Caco-2 (cell line): ENCODE results near the gene FUCA2. TPM values are rescaled to one million over a fixed set of nuclear protein-coding genes. Genes with fewer than 3 reads are reported as not detected.

Experiments used
- BruUV-seq: library from RNA; stranded (reverse); fragments of 400-500 nt; replicated peaks from 2 replicates; lab custom pipeline; 2021; lab: Mats Ljungman, UMichigan
- CTCF ChIA-PET: fragments of 300-600 bp; sonication (Branson Sonifier 250); formaldehyde crosslinking; loops from one replicate; lab custom pipeline; 2022; ENCODE audit warnings: antibody characterized with exemption; lab: Charles Lee
- POLR2A ChIA-PET: fragments of 300-600 bp; sonication (Branson Sonifier 250); formaldehyde crosslinking; loops from one replicate; lab custom pipeline; 2022; ENCODE audit warnings: antibody characterized with exemption; lab: Charles Lee
- DNase-seq, 2 experiments: peaks; one replicate each; pipeline versions ENCODE4 v3.0.0 to v3.0.0-alpha.2; 2020 to 2022
- H3K27me3 ChIP-seq: replicated peaks from 2 replicates; pipeline ENCODE4 v1.6.0; 2011; ENCODE audit warnings: low read length; ENCODE audit not compliant: control insufficient read depth, insufficient read depth
- H3K36me3 ChIP-seq: 2 replicates; pipeline ENCODE4 v1.5.1; 2011; ENCODE audit warnings: low read length; ENCODE audit not compliant: control insufficient read depth, insufficient read depth
- H3K4me1 ChIP-seq: fragments of 250-450 bp; sonication (Bioruptor Pico); 2 replicates; pipeline ENCODE4 v1.5.1; 2020; ENCODE audit warnings: mild to moderate bottlenecking
- H3K4me3 ChIP-seq: 2 replicates; pipeline ENCODE4 v1.5.1; 2011; ENCODE audit warnings: low read depth, mild to moderate bottlenecking, control low read depth, low read length
- H3K9me3 ChIP-seq: fragments of 250-450 bp; sonication (Bioruptor Pico); 2 replicates; pipeline ENCODE4 v1.5.1; 2020; ENCODE audit warnings: mild to moderate bottlenecking, moderate library complexity
- H3K27ac Mint-ChIP-seq: one replicate; pipeline ENCODE4 v1.8.0; 2022; ENCODE audit warnings: mixed read lengths; ENCODE audit not compliant: unreplicated experiment
- H3K27me3 Mint-ChIP-seq: one replicate; pipeline ENCODE4 v1.8.0; 2022; ENCODE audit warnings: mixed read lengths; ENCODE audit not compliant: insufficient read depth, unreplicated experiment
- H3K36me3 Mint-ChIP-seq: one replicate; pipeline ENCODE4 v1.8.0; 2022; ENCODE audit warnings: mild to moderate bottlenecking, mixed read lengths; ENCODE audit not compliant: insufficient read depth, unreplicated experiment
- H3K4me1 Mint-ChIP-seq: one replicate; pipeline ENCODE4 v1.8.0; 2022; ENCODE audit warnings: low read depth, mixed read lengths; ENCODE audit not compliant: unreplicated experiment
- H3K4me3 Mint-ChIP-seq: one replicate; pipeline ENCODE4 v1.8.0; 2022; ENCODE audit warnings: mild to moderate bottlenecking, moderate library complexity, mixed read lengths; ENCODE audit not compliant: unreplicated experiment
- H3K9me3 Mint-ChIP-seq: one replicate; pipeline ENCODE4 v1.8.0; 2022; ENCODE audit warnings: mixed read lengths; ENCODE audit not compliant: unreplicated experiment
- intact Hi-C: fragments of 100-400 bp; cut with micrococcal nuclease; formaldehyde crosslinking; loops from one replicate; pipeline ENCODE4 v1.10.0; 2022; ENCODE audit not compliant: unreplicated experiment
- total RNA-seq: library from RNA; stranded (reverse); gene quantifications from 2 replicates; pipeline ENCODE4 v1.2.3, GENCODE V29; 2022
- TF ChIP-seq, protein P1 (sequence below), 2 experiments: fragments of 200-600 bp in 1 of 2; IDR thresholded peaks; 1 replicate in 1 of 2; 2 replicates in 1 of 2; pipeline versions ENCODE4 v1.5.1 to v1.8.0; 2011 to 2022; ENCODE audit warnings: antibody characterized with exemption in 1 of 2, control low read depth in 1 of 2, inconsistent platforms in 1 of 2, low read depth in 1 of 2, low read length in 1 of 2, mild to moderate bottlenecking in 1 of 2, moderate library complexity in 1 of 2; ENCODE audit not compliant: insufficient read depth in 1 of 2, severe bottlenecking in 1 of 2, unreplicated experiment in 1 of 2

Gene FUCA2
- total RNA-seq, 1 experiment from 2014 or later = 102 TPM

DNA sequence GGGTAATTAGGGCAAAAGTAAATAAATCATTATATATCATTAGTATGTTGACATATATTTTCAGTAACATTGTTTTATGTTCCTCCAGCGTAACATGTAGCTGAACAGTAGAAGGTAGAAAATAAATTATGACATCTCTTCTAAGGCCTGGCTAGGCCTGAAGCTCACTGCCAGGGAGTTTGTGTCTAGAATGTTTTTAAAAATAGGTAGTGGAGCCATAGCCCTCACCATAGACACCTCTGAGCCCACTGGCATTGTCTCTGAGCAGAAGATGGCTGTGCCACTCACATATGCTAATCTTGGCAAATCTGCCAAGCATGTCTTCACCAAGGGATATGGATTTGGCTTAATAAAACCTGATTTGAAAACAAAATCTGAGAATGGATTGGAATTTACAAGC lies 21.3 kb downstream of the FUCA2 start:
- H3K27me3 Mint-ChIP-seq = no peaks in the 10 kb centered on the region
- H3K36me3 Mint-ChIP-seq = peaks cover 28% of the 10 kb centered on the region
- Histone ChIP-seq H3K9me3 (no peaks in the 10 kb centered on the region), H3K4me3 (no peak overlapping the region), H3K36me3 (no peaks in the 10 kb centered on the region), H3K27me3 (no peaks in the 10 kb centered on the region), H3K4me1 (no peaks in the 10 kb centered on the region)
- ChIA-PET POLR2A (interaction anchor here (1.0 kb wide), 1 partner anchor 39 kb away, joined by 4 read pairs; the partner anchor contains the start of genes ADAT2 and PEX3), CTCF (no interaction called here)
- no peak for DNase-seq
- H3K4me3 Mint-ChIP-seq = no peak overlapping the region
- no TSS peak for BruUV-seq
- peaks cover 15% of the 10 kb centered on the region for H3K4me1 Mint-ChIP-seq
- no peaks in the 10 kb centered on the region for H3K9me3 Mint-ChIP-seq
- H3K27ac Mint-ChIP-seq = no peak overlapping the region
- intact Hi-C loops = loop anchor here (10.0 kb wide), 1 partner anchor 795 kb away; no protein-coding TSS in a partner anchor
- TF ChIP-seq, protein P1, sequence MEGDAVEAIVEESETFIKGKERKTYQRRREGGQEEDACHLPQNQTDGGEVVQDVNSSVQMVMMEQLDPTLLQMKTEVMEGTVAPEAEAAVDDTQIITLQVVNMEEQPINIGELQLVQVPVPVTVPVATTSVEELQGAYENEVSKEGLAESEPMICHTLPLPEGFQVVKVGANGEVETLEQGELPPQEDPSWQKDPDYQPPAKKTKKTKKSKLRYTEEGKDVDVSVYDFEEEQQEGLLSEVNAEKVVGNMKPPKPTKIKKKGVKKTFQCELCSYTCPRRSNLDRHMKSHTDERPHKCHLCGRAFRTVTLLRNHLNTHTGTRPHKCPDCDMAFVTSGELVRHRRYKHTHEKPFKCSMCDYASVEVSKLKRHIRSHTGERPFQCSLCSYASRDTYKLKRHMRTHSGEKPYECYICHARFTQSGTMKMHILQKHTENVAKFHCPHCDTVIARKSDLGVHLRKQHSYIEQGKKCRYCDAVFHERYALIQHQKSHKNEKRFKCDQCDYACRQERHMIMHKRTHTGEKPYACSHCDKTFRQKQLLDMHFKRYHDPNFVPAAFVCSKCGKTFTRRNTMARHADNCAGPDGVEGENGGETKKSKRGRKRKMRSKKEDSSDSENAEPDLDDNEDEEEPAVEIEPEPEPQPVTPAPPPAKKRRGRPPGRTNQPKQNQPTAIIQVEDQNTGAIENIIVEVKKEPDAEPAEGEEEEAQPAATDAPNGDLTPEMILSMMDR (IDR thresholded peaks at IDR 0.05; ENCODE audit: insufficient read depth in 1 of 2, low read depth in 1 of 2, low read length in 1 of 2, severe bottlenecking in 1 of 2, unreplicated experiment in 1 of 2) = no peak

DNA sequence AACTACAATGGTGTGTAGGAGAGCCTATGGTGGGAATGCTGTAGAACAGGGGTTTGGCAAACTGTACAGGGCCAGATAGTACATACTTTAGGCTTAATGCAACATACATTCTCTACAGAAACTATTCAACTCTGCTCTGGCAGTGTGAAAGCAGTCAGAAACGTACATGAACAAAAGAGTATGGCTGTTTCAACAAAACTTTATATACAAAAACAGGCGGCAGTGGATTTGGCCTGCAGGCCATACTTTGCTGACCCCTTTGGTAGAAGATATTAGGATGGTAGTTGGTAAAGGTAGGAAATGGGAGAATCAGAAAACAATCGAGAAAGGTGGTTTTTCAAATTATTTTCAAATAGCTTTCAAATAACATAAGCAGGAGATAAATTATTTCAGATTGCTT lies 24.8 kb downstream of the FUCA2 start:
- BruUV-seq = no TSS peak
- Mint-ChIP-seq H3K27ac (no peak overlapping the region), H3K27me3 (no peaks in the 10 kb centered on the region), H3K4me1 (no peaks in the 10 kb centered on the region), H3K4me3 (no peak overlapping the region), H3K36me3 (peaks cover under 1% of the 10 kb centered on the region), H3K9me3 (no peaks in the 10 kb centered on the region)
- H3K9me3 ChIP-seq = no peaks in the 10 kb centered on the region
- intact Hi-C loops = no loop called here
- H3K4me1 ChIP-seq = no peaks in the 10 kb centered on the region
- no peaks in the 10 kb centered on the region for H3K36me3 ChIP-seq
- no peaks in the 10 kb centered on the region for H3K27me3 ChIP-seq
- no peak for DNase-seq
- ChIA-PET CTCF (no interaction called here), POLR2A (no interaction called here)
- TF ChIP-seq, protein P1 (IDR thresholded peaks at IDR 0.05; ENCODE audit: insufficient read depth in 1 of 2, low read depth in 1 of 2, low read length in 1 of 2, severe bottlenecking in 1 of 2, unreplicated experiment in 1 of 2) = no peak
- no peak overlapping the region for H3K4me3 ChIP-seq

DNA sequence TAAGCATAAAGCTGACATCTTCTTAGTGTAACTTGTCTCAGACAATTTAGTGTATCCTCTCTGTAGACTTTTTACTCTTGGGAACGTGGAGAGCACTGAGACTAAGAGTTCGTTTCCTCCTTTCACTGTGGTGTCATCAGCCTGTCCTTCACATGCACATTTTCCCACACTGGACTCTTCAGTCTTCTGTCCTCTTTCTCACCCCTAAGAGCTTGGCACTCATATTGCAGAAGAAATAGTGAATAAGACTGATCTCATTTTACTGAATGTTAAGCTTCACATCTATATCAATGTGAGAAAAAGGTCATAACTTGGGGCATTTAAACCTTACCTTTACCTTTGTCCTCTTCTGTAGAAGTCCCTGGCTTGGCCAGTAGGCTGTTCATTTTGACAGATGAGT lies 25.6 kb downstream of the FUCA2 start:
- TF ChIP-seq, protein P1 (IDR thresholded peaks at IDR 0.05; ENCODE audit: insufficient read depth in 1 of 2, low read depth in 1 of 2, low read length in 1 of 2, severe bottlenecking in 1 of 2, unreplicated experiment in 1 of 2) = no peak
- no peak overlapping the region for H3K4me3 ChIP-seq
- DNase-seq = no peak
- ChIA-PET CTCF (no interaction called here), POLR2A (no interaction called here)
- Mint-ChIP-seq H3K4me1 (no peaks in the 10 kb centered on the region), H3K27ac (no peak overlapping the region), H3K9me3 (no peaks in the 10 kb centered on the region), H3K36me3 (no peaks in the 10 kb centered on the region), H3K4me3 (no peak overlapping the region), H3K27me3 (no peaks in the 10 kb centered on the region)
- H3K4me1 ChIP-seq = no peaks in the 10 kb centered on the region
- no peaks in the 10 kb centered on the region for H3K27me3 ChIP-seq
- no TSS peak for BruUV-seq
- H3K36me3 ChIP-seq = no peaks in the 10 kb centered on the region
- intact Hi-C loops = no loop called here
- no peaks in the 10 kb centered on the region for H3K9me3 ChIP-seq
